ENCODE measurements around the gene ELFN2. TPM values are rescaled to one million over a fixed set of nuclear protein-coding genes. Genes with fewer than 3 reads are reported as not detected.

ELFN2 gene
- total RNA-seq, 2 donors from 2014 or later, result 1.6 TPM; not detected in 1

GRCh38 chr22:37358917-37359316 lies 68.4 kb downstream of the ELFN2 start:
- intact Hi-C loops (cut with DNase I), result no loop called here
- Histone ChIP-seq H3K27ac (no peak overlapping the region), H3K9me3 (no peaks in the 10 kb centered on the region), H3K4me1 (no peaks in the 10 kb centered on the region), H3K27me3 (no peaks in the 10 kb centered on the region), H3K36me3 (replicated peaks in 1 of 2; ENCODE audit: insufficient read depth in 1 of 2, low read depth in 2 of 2) (no peaks in the 10 kb centered on the region), H3K4me3 (no peak overlapping the region)
- 50 to 61% methylated on average over 8 of the region's 8 CpGs for WGBS, 2 donors
- TF ChIP-seq POLR2A (IDR thresholded peaks at IDR 0.05), result no peak
- TF ChIP-seq CTCF (IDR thresholded peaks at IDR 0.05), result no peak
- no peak for ATAC-seq
- DNase-seq, result no peak

- H3K4me3 ChIP-seq, result no peak overlapping the region
- TF ChIP-seq POLR2A (IDR thresholded peaks at IDR 0.05) (no peak), CTCF (IDR thresholded peaks at IDR 0.05) (no peak)
- no peaks in the 10 kb centered on the region for H3K9me3 ChIP-seq
- DNase-seq, result no peak
- H3K4me1 ChIP-seq, result no peaks in the 10 kb centered on the region
- no peaks in the 10 kb centered on the region for H3K27me3 ChIP-seq
- WGBS, 2 donors, result 68 to 85% methylated on average over 10 to 11 of the region's 11 CpGs
- ATAC-seq, result no peak
- no peaks in the 10 kb centered on the region for H3K36me3 ChIP-seq (replicated peaks in 1 of 2; ENCODE audit: insufficient read depth in 1 of 2, low read depth in 2 of 2)
- intact Hi-C loops (cut with DNase I), result no loop called here
- H3K27ac ChIP-seq, result no peak overlapping the region
These were observed 68.9 kb downstream of the ELFN2 start for GRCh38 chr22:37358386-37358785.

GRCh38 chr22:37357446-37358075 lies 69.7 kb downstream of the ELFN2 start:
- no peak for DNase-seq
- no peak for ATAC-seq
- intact Hi-C loops (cut with DNase I), result no loop called here
- Histone ChIP-seq H3K36me3 (replicated peaks in 1 of 2; ENCODE audit: insufficient read depth in 1 of 2, low read depth in 2 of 2) (no peaks in the 10 kb centered on the region), H3K27me3 (no peaks in the 10 kb centered on the region), H3K4me3 (no peak overlapping the region), H3K27ac (no peak overlapping the region), H3K9me3 (no peaks in the 10 kb centered on the region), H3K4me1 (no peaks in the 10 kb centered on the region)
- WGBS, 2 donors, result 75 to 77% methylated on average over 10 of the region's 10 CpGs
- no peak for TF ChIP-seq CTCF (IDR thresholded peaks at IDR 0.05)
- TF ChIP-seq POLR2A (IDR thresholded peaks at IDR 0.05), result no peak

GRCh38 chr22:37356922-37357321 lies 70.4 kb downstream of the ELFN2 start:
- H3K4me3 ChIP-seq, result no peak overlapping the region
- intact Hi-C loops (cut with DNase I), result no loop called here

More at GRCh38 chr22:37356922-37357321, 70.4 kb downstream of the ELFN2 start:
- TF ChIP-seq CTCF (IDR thresholded peaks at IDR 0.05) (no peak), POLR2A (IDR thresholded peaks at IDR 0.05) (no peak)
- 73 to 88% methylated on average over 8 of the region's 8 CpGs for WGBS, 2 donors
- ATAC-seq, result no peak
- Histone ChIP-seq H3K36me3 (replicated peaks in 1 of 2; ENCODE audit: insufficient read depth in 1 of 2, low read depth in 2 of 2) (no peaks in the 10 kb centered on the region), H3K9me3 (no peaks in the 10 kb centered on the region), H3K4me1 (no peaks in the 10 kb centered on the region), H3K27ac (no peak overlapping the region), H3K27me3 (no peaks in the 10 kb centered on the region)
- no peak for DNase-seq
